Naive thymus-derived CD8-positive, alpha-beta T cell (primary cell): ENCODE measurements around the gene MYOF. TPM values are rescaled to one million over a fixed set of nuclear protein-coding genes. Genes with fewer than 3 reads are reported as not detected.
A peak's percentile ranks its signal among the peaks of the same experiment; 100 is the strongest.
"Not testable (repeated sequence)": the region's sequence is repeated elsewhere in the genome, so short reads cannot be mapped to it uniquely, and the experiment has no call there.

ENCODE experiments used
- ATAC-seq, 2 donors: fragments of 150-1000 bp; cut with Tn5 transposase in 1 of 2; sonication (Bioruptor Pico), chemical (Tn5 transposase) in 1 of 2; 1 replicate in 1 of 2; 2 replicates in 1 of 2; pipeline ENCODE4 v1.10.0; 2021; ENCODE audit warnings: mild to moderate bottlenecking in 2 of 2, moderate library complexity in 2 of 2
- POLR2A ChIA-PET: fragments of 350-600 bp; sonication (Branson Sonifier 250); formaldehyde crosslinking; loops from one replicate; lab custom pipeline; 2021; ENCODE audit warnings: antibody characterized with exemption; lab: Charles Lee
- DNase-seq, 10 donors: peaks; one replicate each; pipeline versions ENCODE4 v3.0.0 to v3.0.0-alpha.2; 2020 to 2022
- H3K27ac Mint-ChIP-seq, 10 donors: one replicate each; pipeline ENCODE4 v1.8.0; 2020 to 2022; ENCODE audit warnings: mild to moderate bottlenecking in 10 of 10, mixed read lengths in 10 of 10, moderate library complexity in 4 of 10, inconsistent platforms in 1 of 10
- H3K27me3 Mint-ChIP-seq, 5 donors: one replicate each; pipeline ENCODE4 v1.8.0; 2021 to 2022; ENCODE audit warnings: mixed read lengths in 5 of 5
- H3K36me3 Mint-ChIP-seq, 3 donors: one replicate each; pipeline ENCODE4 v1.8.0; 2020 to 2022; ENCODE audit warnings: mixed read lengths in 3 of 3, mild to moderate bottlenecking in 2 of 3, inconsistent platforms in 1 of 3
- H3K4me1 Mint-ChIP-seq, 4 donors: one replicate each; pipeline ENCODE4 v1.8.0; 2021 to 2022; ENCODE audit warnings: mixed read lengths in 4 of 4
- H3K4me3 Mint-ChIP-seq, 10 donors: one replicate each; pipeline ENCODE4 v1.8.0; 2020 to 2022; ENCODE audit warnings: mild to moderate bottlenecking in 10 of 10, mixed read lengths in 10 of 10, moderate library complexity in 6 of 10, inconsistent platforms in 1 of 10
- H3K9me3 Mint-ChIP-seq, 9 donors: one replicate each; pipeline ENCODE4 v1.8.0; 2020 to 2022; ENCODE audit warnings: mixed read lengths in 9 of 9, mild to moderate bottlenecking in 3 of 9, inconsistent platforms in 1 of 9, moderate library complexity in 1 of 9
- polyA plus RNA-seq, 3 donors: library from polyadenylated mRNA; unstranded; fragments of 300-500 nt; fragmentation: Illumina TruSeq; gene quantifications; one replicate each; pipeline ENCODE4 v1.2.3, GENCODE V29; 2021
- total RNA-seq, 8 experiments: library from RNA in 2 of 8; stranded (reverse) in 2 of 8; gene quantifications; one replicate each; pipeline ENCODE4 v1.2.3 and lab custom pipeline; 2021 to 2026

Gene MYOF
- total and polyA plus RNA-seq, 5 experiments from 2014 or later = 0.11 TPM; not detected in 4

GRCh38 chr10:93434991-93435491, 47.1 kb downstream of the MYOF start:
- no peak overlapping the region for H3K27ac Mint-ChIP-seq
- no peaks in the 10 kb centered on the region for H3K9me3 Mint-ChIP-seq
- ATAC-seq (no peak), DNase-seq (no peak)
- H3K4me3 Mint-ChIP-seq = no peak overlapping the region
- H3K27me3 Mint-ChIP-seq = peaks cover 0 to 1% (median 0%) of the 10 kb centered on the region in 5 donors
- POLR2A ChIA-PET = no interaction called here
- H3K4me1 Mint-ChIP-seq = peaks cover 0 to 2% (median 0%) of the 10 kb centered on the region in 4 donors
- H3K36me3 Mint-ChIP-seq = no peaks in the 10 kb centered on the region

- ATAC-seq (no peak), DNase-seq (no peak)
- H3K27ac Mint-ChIP-seq = peak overlapping the region in 2 of 10 donors; percentile 5 to 15
- POLR2A ChIA-PET = no interaction called here
- peaks cover 0 to 1% (median 0%) of the 10 kb centered on the region in 5 donors for H3K27me3 Mint-ChIP-seq
- no peak overlapping the region for H3K4me3 Mint-ChIP-seq
- H3K9me3 Mint-ChIP-seq = peaks cover 0 to 9% (median 0%) of the 10 kb centered on the region in 9 donors
- H3K4me1 Mint-ChIP-seq = peaks cover 0 to 10% (median 4%) of the 10 kb centered on the region in 4 donors
- no peaks in the 10 kb centered on the region for H3K36me3 Mint-ChIP-seq
These were observed 50.8 kb downstream of the MYOF start for GRCh38 chr10:93431361-93431760.

- Mint-ChIP-seq H3K9me3 (peaks cover 0 to 9% (median 0%) of the 10 kb centered on the region in 9 donors), H3K4me1 (peaks cover 5 to 14% (median 11%) of the 10 kb centered on the region in 4 donors), H3K4me3 (no peak overlapping the region), H3K27me3 (peaks cover 0 to 2% (median 0%) of the 10 kb centered on the region in 5 donors), H3K36me3 (no peaks in the 10 kb centered on the region), H3K27ac (peak overlapping the region in 1 of 10 donors; percentile 52)
- DNase-seq (no peak), ATAC-seq (no peak)
- POLR2A ChIA-PET = no interaction called here
These were observed 56.3 kb downstream of the MYOF start for GRCh38 chr10:93425861-93426260.

DNA sequence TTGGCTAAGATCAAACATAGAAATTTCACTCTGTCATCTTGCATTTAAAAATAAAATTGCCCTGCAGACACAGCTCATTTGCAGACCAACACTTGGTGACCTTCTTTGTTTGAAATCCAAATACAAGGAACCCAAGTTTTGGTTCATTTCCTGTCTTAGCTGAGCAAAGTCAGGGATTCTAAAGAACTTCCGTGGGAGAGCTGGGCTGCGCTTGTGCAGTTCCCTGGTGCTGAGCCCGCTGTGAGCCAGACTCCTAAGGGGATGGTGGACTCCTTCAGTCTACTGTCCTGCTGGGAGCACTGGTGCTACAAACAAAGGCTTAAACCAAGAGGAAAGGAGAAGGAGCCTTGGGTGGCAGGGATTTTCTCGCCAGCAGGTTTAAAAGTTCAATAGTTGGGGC, 60.0 kb downstream of the MYOF start:
- Mint-ChIP-seq H3K4me3 (no peak overlapping the region), H3K9me3 (no peaks in the 10 kb centered on the region), H3K27ac (peak overlapping the region in 3 of 10 donors; percentile 6 to 39 (median 15)), H3K27me3 (peaks cover 0 to 2% (median 0%) of the 10 kb centered on the region in 5 donors), H3K4me1 (peaks cover 5 to 9% (median 6%) of the 10 kb centered on the region in 4 donors), H3K36me3 (no peaks in the 10 kb centered on the region)
- POLR2A ChIA-PET = no interaction called here
- no peak for ATAC-seq
- no peak for DNase-seq

DNA sequence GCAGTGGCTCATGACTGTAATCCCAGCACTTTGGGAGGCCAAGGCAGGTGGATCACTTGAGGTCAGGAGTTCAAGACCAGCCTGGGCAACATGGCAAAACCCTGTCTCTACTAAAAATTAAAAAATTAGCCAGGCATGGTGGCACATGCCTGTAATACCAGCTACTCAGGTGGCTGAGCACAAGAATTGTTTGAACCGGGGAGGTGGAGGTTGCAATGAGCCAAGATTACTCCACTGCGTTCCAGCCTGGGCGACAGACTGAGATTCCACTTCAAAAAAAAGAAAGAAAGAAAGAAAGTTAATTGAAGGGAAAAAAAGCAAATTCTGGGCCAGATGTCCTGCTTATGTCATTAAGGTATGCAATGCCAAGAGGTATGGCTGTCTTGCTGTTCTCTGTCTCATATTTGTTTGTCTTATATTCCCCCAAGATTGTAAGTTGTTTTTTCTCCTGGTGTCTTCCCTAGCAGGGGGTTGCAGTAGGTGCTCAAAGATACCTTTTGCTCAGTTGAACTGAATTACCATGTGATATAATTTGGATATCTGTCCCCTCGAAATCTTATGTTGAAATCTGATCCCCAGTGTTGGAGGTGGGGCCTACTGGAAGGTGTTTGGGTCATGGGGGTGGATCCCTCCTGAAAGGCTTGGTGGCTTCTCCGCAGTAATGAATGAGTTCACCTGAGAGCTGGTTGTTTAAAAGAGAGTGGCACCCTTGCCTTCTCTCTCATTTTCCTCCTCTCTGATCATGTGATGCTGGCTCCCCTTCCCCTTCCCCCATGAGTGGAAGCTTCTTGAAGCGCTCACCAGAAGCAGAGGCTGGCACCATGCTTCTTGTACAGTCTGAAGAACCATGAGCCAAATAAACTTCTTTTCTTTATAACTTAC, 60.9 kb downstream of the MYOF start:
- Mint-ChIP-seq H3K27me3 (peaks cover 0 to 2% (median 0%) of the 10 kb centered on the region in 5 donors), H3K4me3 (no peak overlapping the region), H3K4me1 (peaks cover 4 to 13% (median 7%) of the 10 kb centered on the region in 4 donors), H3K27ac (peak overlapping the region in 2 of 10 donors; percentile 6 to 50), H3K36me3 (no peaks in the 10 kb centered on the region), H3K9me3 (no peaks in the 10 kb centered on the region)
- POLR2A ChIA-PET = no interaction called here
- ATAC-seq = no peak
- DNase-seq = no peak

GRCh38 chr10:93420091-93420490, 62.0 kb downstream of the MYOF start:
- H3K27ac Mint-ChIP-seq = no peak overlapping the region
- H3K4me1 Mint-ChIP-seq = peaks cover 11 to 24% (median 15%) of the 10 kb centered on the region in 4 donors
- no peak overlapping the region for H3K4me3 Mint-ChIP-seq
- ATAC-seq (no peak), DNase-seq (no peak)
- H3K36me3 Mint-ChIP-seq = no peaks in the 10 kb centered on the region
- no peaks in the 10 kb centered on the region for H3K9me3 Mint-ChIP-seq
- peaks cover 0 to 2% (median 0%) of the 10 kb centered on the region in 5 donors for H3K27me3 Mint-ChIP-seq
- POLR2A ChIA-PET = no interaction called here

- DNase-seq, H3K27me3 Mint-ChIP-seq, H3K27ac Mint-ChIP-seq, H3K36me3 Mint-ChIP-seq, H3K4me3 Mint-ChIP-seq, POLR2A ChIA-PET, H3K9me3 Mint-ChIP-seq, ATAC-seq: not testable (repeated sequence)
- H3K4me1 Mint-ChIP-seq = peaks cover 14 to 31% (median 22%) of the 10 kb centered on the region in 4 donors
These were observed 63.1 kb downstream of the MYOF start for GRCh38 chr10:93419016-93419415.

GRCh38 chr10:93417921-93418320, 64.2 kb downstream of the MYOF start:
- Mint-ChIP-seq H3K36me3 (no peaks in the 10 kb centered on the region), H3K27ac (peak overlapping the region in 2 of 10 donors; percentile 49 to 68), H3K4me1 (peaks cover 22 to 42% (median 33%) of the 10 kb centered on the region in 4 donors), H3K4me3 (no peak overlapping the region), H3K27me3 (peaks cover 0 to 2% (median 0%) of the 10 kb centered on the region in 5 donors), H3K9me3 (no peaks in the 10 kb centered on the region)
- ATAC-seq = no peak
- DNase-seq = no peak
- POLR2A ChIA-PET = no interaction called here

DNA sequence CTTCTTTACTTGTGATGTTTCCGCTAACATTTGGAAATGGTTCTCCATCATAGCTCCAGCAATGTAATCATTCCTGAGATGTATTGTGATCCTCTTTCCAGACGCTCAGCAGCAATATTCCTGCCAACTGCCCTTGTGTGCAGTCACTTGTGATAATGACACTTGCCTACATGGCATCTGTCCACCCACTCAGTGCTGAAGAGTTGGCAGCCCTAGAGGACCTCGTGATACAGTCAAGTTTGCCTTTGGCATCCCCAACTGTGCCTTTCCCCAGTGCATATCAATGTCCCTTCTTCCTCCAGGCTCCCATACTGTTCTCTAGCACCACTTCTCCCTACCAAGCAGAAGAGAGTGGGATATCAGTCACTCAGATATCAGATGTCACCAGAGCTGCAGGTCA, 64.9 kb downstream of the MYOF start:
- Mint-ChIP-seq H3K36me3 (no peaks in the 10 kb centered on the region), H3K4me3 (no peak overlapping the region), H3K27ac (peak overlapping the region in 1 of 10 donors; percentile 49), H3K4me1 (peaks cover 27 to 48% (median 40%) of the 10 kb centered on the region in 4 donors), H3K27me3 (peaks cover 0 to 2% (median 0%) of the 10 kb centered on the region in 5 donors), H3K9me3 (no peaks in the 10 kb centered on the region)
- ATAC-seq (no peak), DNase-seq (no peak)
- POLR2A ChIA-PET = interaction anchor here (0.7 kb wide), 1 partner anchor 13 kb away, joined by 3 read pairs; no protein-coding TSS in a partner anchor

GRCh38 chr10:93416824-93417223, 65.3 kb downstream of the MYOF start:
- Mint-ChIP-seq H3K27me3 (peaks cover 0 to 2% (median 0%) of the 10 kb centered on the region in 5 donors), H3K4me3 (no peak overlapping the region), H3K4me1 (peaks cover 28 to 52% (median 43%) of the 10 kb centered on the region in 4 donors), H3K27ac (no peak overlapping the region), H3K9me3 (no peaks in the 10 kb centered on the region), H3K36me3 (no peaks in the 10 kb centered on the region)
- POLR2A ChIA-PET = interaction anchor here (0.7 kb wide), 1 partner anchor 14 kb away, joined by 3 read pairs; no protein-coding TSS in a partner anchor
- DNase-seq = no peak
- ATAC-seq = no peak

GRCh38 chr10:93415693-93416092, 66.4 kb downstream of the MYOF start:
- ATAC-seq (no peak), DNase-seq (no peak)
- Mint-ChIP-seq H3K27ac (peak overlapping the region in 6 of 10 donors; percentile 6 to 57 (median 29)), H3K4me1 (peaks cover 34 to 55% (median 51%) of the 10 kb centered on the region in 4 donors), H3K4me3 (peak overlapping the region in 4 of 10 donors; percentile 8 to 47 (median 26)), H3K36me3 (no peaks in the 10 kb centered on the region), H3K9me3 (no peaks in the 10 kb centered on the region), H3K27me3 (no peaks in the 10 kb centered on the region)
- POLR2A ChIA-PET = no interaction called here

DNA sequence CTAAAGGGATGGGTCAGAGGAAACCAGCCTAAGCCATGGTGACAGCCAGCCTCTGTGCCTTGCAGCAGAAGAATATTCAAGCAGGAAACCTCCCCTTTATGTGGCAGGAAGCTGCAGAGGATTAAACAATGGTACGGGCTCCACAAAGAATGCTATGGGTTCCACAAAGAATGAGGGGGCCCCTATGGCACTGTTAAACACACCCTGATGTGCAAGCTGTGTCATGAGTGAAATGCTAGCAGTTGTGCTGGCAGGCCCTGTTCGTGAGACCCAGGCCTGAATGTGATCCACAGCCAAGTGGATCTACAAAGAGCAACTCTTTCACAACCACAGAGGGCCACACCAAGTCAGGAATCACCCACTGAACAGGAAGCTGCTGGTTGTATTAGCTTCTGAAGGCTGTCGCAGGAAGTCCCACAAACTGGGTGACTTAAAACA, 68.9 kb downstream of the MYOF start:
- Mint-ChIP-seq H3K9me3 (no peaks in the 10 kb centered on the region), H3K4me1 (peaks cover 52 to 77% (median 72%) of the 10 kb centered on the region in 4 donors), H3K27ac (peak overlapping the region; percentile 67 to 94 (median 90)), H3K4me3 (peak overlapping the region; percentile 57 to 79 (median 68)), H3K36me3 (no peaks in the 10 kb centered on the region), H3K27me3 (no peaks in the 10 kb centered on the region)
- DNase-seq (peak in 8 of 10 donors; percentile 5 to 71 (median 45)), ATAC-seq (peak; percentile 91)
- POLR2A ChIA-PET = interaction anchor here (0.6 to 1.0 kb wide), 3 partner anchors 37 to 1130 kb away, joined by 3 to 4 read pairs (median 3); no protein-coding TSS in a partner anchor
